Measurements from ENCODE around the gene ALK. TPM values are rescaled to one million over a fixed set of nuclear protein-coding genes. Genes with fewer than 3 reads are reported as not detected.

The ALK gene
- total and polyA plus RNA-seq, 2 experiments from 2014 or later = 0.35 TPM; not detected in 1

- TF ChIP-seq, protein P1, sequence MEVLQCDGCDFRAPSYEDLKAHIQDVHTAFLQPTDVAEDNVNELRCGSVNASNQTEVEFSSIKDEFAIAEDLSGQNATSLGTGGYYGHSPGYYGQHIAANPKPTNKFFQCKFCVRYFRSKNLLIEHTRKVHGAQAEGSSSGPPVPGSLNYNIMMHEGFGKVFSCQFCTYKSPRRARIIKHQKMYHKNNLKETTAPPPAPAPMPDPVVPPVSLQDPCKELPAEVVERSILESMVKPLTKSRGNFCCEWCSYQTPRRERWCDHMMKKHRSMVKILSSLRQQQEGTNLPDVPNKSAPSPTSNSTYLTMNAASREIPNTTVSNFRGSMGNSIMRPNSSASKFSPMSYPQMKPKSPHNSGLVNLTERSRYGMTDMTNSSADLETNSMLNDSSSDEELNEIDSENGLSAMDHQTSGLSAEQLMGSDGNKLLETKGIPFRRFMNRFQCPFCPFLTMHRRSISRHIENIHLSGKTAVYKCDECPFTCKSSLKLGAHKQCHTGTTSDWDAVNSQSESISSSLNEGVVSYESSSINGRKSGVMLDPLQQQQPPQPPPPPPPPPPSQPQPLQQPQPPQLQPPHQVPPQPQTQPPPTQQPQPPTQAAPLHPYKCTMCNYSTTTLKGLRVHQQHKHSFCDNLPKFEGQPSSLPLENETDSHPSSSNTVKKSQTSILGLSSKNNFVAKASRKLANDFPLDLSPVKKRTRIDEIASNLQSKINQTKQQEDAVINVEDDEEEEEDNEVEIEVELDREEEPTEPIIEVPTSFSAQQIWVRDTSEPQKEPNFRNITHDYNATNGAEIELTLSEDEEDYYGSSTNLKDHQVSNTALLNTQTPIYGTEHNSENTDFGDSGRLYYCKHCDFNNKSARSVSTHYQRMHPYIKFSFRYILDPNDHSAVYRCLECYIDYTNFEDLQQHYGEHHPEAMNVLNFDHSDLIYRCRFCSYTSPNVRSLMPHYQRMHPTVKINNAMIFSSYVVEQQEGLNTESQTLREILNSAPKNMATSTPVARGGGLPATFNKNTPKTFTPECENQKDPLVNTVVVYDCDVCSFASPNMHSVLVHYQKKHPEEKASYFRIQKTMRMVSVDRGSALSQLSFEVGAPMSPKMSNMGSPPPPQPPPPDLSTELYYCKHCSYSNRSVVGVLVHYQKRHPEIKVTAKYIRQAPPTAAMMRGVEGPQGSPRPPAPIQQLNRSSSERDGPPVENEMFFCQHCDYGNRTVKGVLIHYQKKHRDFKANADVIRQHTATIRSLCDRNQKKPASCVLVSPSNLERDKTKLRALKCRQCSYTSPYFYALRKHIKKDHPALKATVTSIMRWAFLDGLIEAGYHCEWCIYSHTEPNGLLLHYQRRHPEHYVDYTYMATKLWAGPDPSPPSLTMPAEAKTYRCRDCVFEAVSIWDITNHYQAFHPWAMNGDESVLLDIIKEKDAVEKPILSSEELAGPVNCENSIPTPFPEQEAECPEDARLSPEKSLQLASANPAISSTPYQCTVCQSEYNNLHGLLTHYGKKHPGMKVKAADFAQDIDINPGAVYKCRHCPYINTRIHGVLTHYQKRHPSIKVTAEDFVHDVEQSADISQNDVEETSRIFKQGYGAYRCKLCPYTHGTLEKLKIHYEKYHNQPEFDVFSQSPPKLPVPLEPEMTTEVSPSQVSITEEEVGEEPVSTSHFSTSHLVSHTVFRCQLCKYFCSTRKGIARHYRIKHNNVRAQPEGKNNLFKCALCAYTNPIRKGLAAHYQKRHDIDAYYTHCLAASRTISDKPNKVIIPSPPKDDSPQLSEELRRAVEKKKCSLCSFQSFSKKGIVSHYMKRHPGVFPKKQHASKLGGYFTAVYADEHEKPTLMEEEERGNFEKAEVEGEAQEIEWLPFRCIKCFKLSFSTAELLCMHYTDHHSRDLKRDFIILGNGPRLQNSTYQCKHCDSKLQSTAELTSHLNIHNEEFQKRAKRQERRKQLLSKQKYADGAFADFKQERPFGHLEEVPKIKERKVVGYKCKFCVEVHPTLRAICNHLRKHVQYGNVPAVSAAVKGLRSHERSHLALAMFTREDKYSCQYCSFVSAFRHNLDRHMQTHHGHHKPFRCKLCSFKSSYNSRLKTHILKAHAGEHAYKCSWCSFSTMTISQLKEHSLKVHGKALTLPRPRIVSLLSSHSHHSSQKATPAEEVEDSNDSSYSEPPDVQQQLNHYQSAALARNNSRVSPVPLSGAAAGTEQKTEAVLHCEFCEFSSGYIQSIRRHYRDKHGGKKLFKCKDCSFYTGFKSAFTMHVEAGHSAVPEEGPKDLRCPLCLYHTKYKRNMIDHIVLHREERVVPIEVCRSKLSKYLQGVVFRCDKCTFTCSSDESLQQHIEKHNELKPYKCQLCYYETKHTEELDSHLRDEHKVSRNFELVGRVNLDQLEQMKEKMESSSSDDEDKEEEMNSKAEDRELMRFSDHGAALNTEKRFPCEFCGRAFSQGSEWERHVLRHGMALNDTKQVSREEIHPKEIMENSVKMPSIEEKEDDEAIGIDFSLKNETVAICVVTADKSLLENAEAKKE (CRISPR knock-in tag; IDR thresholded peaks at IDR 0.05) = no peak
- TF ChIP-seq JUNB (IDR thresholded peaks at IDR 0.05; ENCODE audit: unreplicated experiment) = no peak
- TF ChIP-seq, protein P2, sequence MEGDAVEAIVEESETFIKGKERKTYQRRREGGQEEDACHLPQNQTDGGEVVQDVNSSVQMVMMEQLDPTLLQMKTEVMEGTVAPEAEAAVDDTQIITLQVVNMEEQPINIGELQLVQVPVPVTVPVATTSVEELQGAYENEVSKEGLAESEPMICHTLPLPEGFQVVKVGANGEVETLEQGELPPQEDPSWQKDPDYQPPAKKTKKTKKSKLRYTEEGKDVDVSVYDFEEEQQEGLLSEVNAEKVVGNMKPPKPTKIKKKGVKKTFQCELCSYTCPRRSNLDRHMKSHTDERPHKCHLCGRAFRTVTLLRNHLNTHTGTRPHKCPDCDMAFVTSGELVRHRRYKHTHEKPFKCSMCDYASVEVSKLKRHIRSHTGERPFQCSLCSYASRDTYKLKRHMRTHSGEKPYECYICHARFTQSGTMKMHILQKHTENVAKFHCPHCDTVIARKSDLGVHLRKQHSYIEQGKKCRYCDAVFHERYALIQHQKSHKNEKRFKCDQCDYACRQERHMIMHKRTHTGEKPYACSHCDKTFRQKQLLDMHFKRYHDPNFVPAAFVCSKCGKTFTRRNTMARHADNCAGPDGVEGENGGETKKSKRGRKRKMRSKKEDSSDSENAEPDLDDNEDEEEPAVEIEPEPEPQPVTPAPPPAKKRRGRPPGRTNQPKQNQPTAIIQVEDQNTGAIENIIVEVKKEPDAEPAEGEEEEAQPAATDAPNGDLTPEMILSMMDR (conservative IDR thresholded peaks at IDR 0.05; ENCODE audit: low read depth in 2 of 2) = no peak
These were observed 488.3 kb downstream of the ALK start (continued) for GRCh38 chr2:29433128-29433527.

- H3K27ac ChIP-seq (ENCODE audit: low read depth) = no peak overlapping the region
- H3K4me3 ChIP-seq = no peak overlapping the region
- H3K79me2 ChIP-seq (replicated peaks; ENCODE audit: insufficient read depth) = no peaks in the 10 kb centered on the region
- no peaks in the 10 kb centered on the region for H3K9me2 ChIP-seq (ENCODE audit: insufficient read depth)
- Mint-ChIP-seq H3K4me1 (peaks cover 8% of the 10 kb centered on the region), H3K9me3 (no peaks in the 10 kb centered on the region), H3K27ac (no peak overlapping the region), H3K27me3 (ENCODE audit: insufficient read depth, low read depth, poor library complexity) (peaks cover 2% of the 10 kb centered on the region), H3K4me3 (no peak overlapping the region), H3K36me3 (ENCODE audit: low read depth) (no peaks in the 10 kb centered on the region)
- H3F3A ChIP-seq (replicated peaks; ENCODE audit: low read depth) = no peaks in the 10 kb centered on the region
- ATAC-seq = no peak
- no peaks in the 10 kb centered on the region for H4K20me1 ChIP-seq (replicated peaks; ENCODE audit: insufficient read depth)
- no peak overlapping the region for H2AFZ ChIP-seq
- peaks cover 7% of the 10 kb centered on the region; the same call in 1 of the 2 replicates for H3K4me1 ChIP-seq (ENCODE audit: insufficient read depth)
- H3K27me3 ChIP-seq (ENCODE audit: insufficient read depth) = no peaks in the 10 kb centered on the region
- no peaks in the 10 kb centered on the region for H3K36me3 ChIP-seq (ENCODE audit: insufficient read depth)
- no peak for DNase-seq (ENCODE audit: low spot score)
- TF ChIP-seq, protein P1 (CRISPR knock-in tag; IDR thresholded peaks at IDR 0.05) = no peak
- H3K4me2 ChIP-seq = no peak overlapping the region
These were observed 489.9 kb downstream of the ALK start for GRCh38 chr2:29431485-29431884.
